ENCODE measurements around the gene MRFAP1L1.

MRFAP1L1 gene

DNA sequence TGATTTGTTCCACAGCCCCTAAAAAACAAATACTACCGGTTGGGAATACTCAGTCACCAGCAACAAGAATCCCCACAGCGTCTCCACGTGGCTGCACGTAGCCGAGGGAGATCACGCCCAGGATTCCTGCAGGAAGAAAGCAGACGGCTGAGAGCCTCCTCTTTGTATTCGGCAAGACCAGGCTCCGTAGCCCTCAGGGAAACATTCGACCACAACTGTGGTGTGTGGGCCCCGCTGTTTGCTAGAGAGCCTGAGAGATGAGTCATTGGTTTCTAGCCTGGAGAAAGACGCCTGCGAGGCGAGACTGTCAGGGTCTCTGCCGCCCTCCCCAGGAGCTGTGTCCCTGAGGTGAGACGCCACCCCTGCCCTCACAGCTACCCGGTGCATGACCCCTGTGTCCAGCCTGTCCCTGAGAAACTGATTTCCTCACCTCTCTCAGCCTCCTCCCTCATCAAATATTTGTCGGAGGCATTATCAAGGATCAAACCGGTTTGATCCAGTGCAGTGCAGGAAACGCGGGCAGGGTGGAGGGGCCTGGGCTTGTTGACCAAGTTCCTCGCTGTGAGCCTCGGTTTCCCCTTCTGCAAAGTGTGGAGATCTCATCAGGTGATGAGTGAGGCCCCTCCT lies 20.7 kb downstream of the MRFAP1L1 start (continued):
- TF ChIP-seq ZNF610 (tag by site-specific recombination; IDR thresholded peaks at IDR 0.05; ENCODE audit: borderline replicate concordance) (no peak), ZBTB21 (tag by site-specific recombination; IDR thresholded peaks at IDR 0.05) (no peak), SP7 (tag by site-specific recombination; IDR thresholded peaks at IDR 0.05) (peak; percentile 30; the same call in 1 of the 2 replicates), YY1 (tag by site-specific recombination; IDR thresholded peaks at IDR 0.05) (no peak), ZNF600 (tag by site-specific recombination; IDR thresholded peaks at IDR 0.05) (peak; percentile 38; the same call in 1 of the 2 replicates), ZNF596 (tag by site-specific recombination; IDR thresholded peaks at IDR 0.05) (no peak), PRDM1 (tag by site-specific recombination; IDR thresholded peaks at IDR 0.05) (no peak), ZEB2 (tag by site-specific recombination; IDR thresholded peaks at IDR 0.05) (0 out of 2 replicates have a peak, but pooled peaks have one; percentile 21), ZBTB20 (tag by site-specific recombination; IDR thresholded peaks at IDR 0.05) (peak; percentile 40; the same call in 1 of the 2 replicates), REPIN1 (tag by site-specific recombination; IDR thresholded peaks at IDR 0.05; ENCODE audit: low read depth) (no peak), ZNF571 (tag by site-specific recombination; IDR thresholded peaks at IDR 0.05) (no peak), ZFP69B (tag by site-specific recombination; IDR thresholded peaks at IDR 0.05) (peak; percentile 99), ZNF280C (tag by site-specific recombination; IDR thresholded peaks at IDR 0.05) (no peak), ZBTB26 (tag by site-specific recombination; optimal IDR thresholded peaks at IDR 0.05) (peak; percentile 14), ZNF561 (tag by site-specific recombination; IDR thresholded peaks at IDR 0.05; ENCODE audit: borderline replicate concordance) (no peak), ZBTB17 (tag by site-specific recombination; IDR thresholded peaks at IDR 0.05) (peak; percentile 38), ZBTB48 (tag by site-specific recombination; IDR thresholded peaks at IDR 0.05) (no peak; the same call in 1 of the 2 replicates), ZBTB6 (tag by site-specific recombination; IDR thresholded peaks at IDR 0.05) (0 out of 2 replicates have a peak, but pooled peaks have one; percentile 22), PATZ1 (tag by site-specific recombination; IDR thresholded peaks at IDR 0.05) (peak; percentile 42), ZIC2 (tag by site-specific recombination; IDR thresholded peaks at IDR 0.05) (peak; percentile 86)
- TF ChIP-seq, protein P1, sequence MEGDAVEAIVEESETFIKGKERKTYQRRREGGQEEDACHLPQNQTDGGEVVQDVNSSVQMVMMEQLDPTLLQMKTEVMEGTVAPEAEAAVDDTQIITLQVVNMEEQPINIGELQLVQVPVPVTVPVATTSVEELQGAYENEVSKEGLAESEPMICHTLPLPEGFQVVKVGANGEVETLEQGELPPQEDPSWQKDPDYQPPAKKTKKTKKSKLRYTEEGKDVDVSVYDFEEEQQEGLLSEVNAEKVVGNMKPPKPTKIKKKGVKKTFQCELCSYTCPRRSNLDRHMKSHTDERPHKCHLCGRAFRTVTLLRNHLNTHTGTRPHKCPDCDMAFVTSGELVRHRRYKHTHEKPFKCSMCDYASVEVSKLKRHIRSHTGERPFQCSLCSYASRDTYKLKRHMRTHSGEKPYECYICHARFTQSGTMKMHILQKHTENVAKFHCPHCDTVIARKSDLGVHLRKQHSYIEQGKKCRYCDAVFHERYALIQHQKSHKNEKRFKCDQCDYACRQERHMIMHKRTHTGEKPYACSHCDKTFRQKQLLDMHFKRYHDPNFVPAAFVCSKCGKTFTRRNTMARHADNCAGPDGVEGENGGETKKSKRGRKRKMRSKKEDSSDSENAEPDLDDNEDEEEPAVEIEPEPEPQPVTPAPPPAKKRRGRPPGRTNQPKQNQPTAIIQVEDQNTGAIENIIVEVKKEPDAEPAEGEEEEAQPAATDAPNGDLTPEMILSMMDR (tag by site-specific recombination; IDR thresholded peaks at IDR 0.05): no peak
- TF ChIP-seq, protein P2, sequence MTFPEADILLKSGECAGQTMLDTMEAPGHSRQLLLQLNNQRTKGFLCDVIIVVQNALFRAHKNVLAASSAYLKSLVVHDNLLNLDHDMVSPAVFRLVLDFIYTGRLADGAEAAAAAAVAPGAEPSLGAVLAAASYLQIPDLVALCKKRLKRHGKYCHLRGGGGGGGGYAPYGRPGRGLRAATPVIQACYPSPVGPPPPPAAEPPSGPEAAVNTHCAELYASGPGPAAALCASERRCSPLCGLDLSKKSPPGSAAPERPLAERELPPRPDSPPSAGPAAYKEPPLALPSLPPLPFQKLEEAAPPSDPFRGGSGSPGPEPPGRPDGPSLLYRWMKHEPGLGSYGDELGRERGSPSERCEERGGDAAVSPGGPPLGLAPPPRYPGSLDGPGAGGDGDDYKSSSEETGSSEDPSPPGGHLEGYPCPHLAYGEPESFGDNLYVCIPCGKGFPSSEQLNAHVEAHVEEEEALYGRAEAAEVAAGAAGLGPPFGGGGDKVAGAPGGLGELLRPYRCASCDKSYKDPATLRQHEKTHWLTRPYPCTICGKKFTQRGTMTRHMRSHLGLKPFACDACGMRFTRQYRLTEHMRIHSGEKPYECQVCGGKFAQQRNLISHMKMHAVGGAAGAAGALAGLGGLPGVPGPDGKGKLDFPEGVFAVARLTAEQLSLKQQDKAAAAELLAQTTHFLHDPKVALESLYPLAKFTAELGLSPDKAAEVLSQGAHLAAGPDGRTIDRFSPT (tag by site-specific recombination; IDR thresholded peaks at IDR 0.05): peak; percentile 66

Data from HEK293 (cell line).